HepG2 (cell line): Measurements from ENCODE around the gene RPS23. TPM values are rescaled to one million over a fixed set of nuclear protein-coding genes. Genes with fewer than 3 reads are reported as not detected.

Source experiments
- CC2D1A ChIP-seq: sonication (generic); formaldehyde crosslinking; IDR thresholded peaks from 2 replicates; pipeline ENCODE4 v1.8.1; 2023; ENCODE audit warnings: mild to moderate bottlenecking, missing genetic modification reagents
- HOXD1 ChIP-seq: sonication (generic); formaldehyde crosslinking; IDR thresholded peaks from 2 replicates; pipeline ENCODE4 v1.5.0; 2020; ENCODE audit warnings: missing genetic modification reagents
- MAFF ChIP-seq: IDR thresholded peaks from 2 replicates; pipeline ENCODE4 v1.6.1; 2011; ENCODE audit warnings: low read depth, low read length, improper control_type of control experiment
- MYC ChIP-seq: sonication (generic); formaldehyde crosslinking; IDR thresholded peaks from 2 replicates; pipeline ENCODE4 v1.9.0; 2021; ENCODE audit warnings: missing genetic modification reagents, borderline replicate concordance
- PAF1 ChIP-seq: IDR thresholded peaks from 2 replicates; pipeline ENCODE4 v1.6.1; 2016; ENCODE audit warnings: missing genetic modification reagents, missing compliant biosample characterization
- TBP ChIP-seq: sonication (generic); formaldehyde crosslinking; IDR thresholded peaks from 2 replicates; pipeline ENCODE4 v1.5.0; 2020; ENCODE audit warnings: missing genetic modification reagents
- THAP11 ChIP-seq: IDR thresholded peaks from 2 replicates; pipeline ENCODE4 v1.6.1; 2016; ENCODE audit warnings: missing biosample characterization, missing genetic modification reagents
- ZFP37 ChIP-seq: sonication (generic); formaldehyde crosslinking; IDR thresholded peaks from 2 replicates; pipeline ENCODE4 v1.4.0; 2020; ENCODE audit warnings: missing genetic modification reagents, borderline replicate concordance
- ZNF30 ChIP-seq: sonication (generic); formaldehyde crosslinking; IDR thresholded peaks from 2 replicates; pipeline ENCODE4 v1.5.0; 2020; ENCODE audit warnings: mild to moderate bottlenecking, missing genetic modification reagents
- ZNF382 ChIP-seq: sonication (generic); formaldehyde crosslinking; IDR thresholded peaks from 2 replicates; pipeline ENCODE4 v1.5.0; 2020; ENCODE audit warnings: missing genetic modification reagents, mild to moderate bottlenecking, borderline replicate concordance
- ZSCAN20 ChIP-seq: sonication (generic); formaldehyde crosslinking; IDR thresholded peaks from 2 replicates; pipeline ENCODE4 v1.4.0; 2020; ENCODE audit warnings: missing genetic modification reagents, mild to moderate bottlenecking, borderline replicate concordance
- polyA plus RNA-seq, 8 experiments: library from polyadenylated mRNA; depleted of rRNA in 3 of 8; stranded (reverse) in 7 of 8; unstranded in 1 of 8; fragments of >200 nt; fragmentation: Illumina TruSeq in 4 of 8; extraction: Trizol in 4 of 8; gene quantifications; 2 replicates each; pipeline versions ENCODE4 v1.2.1 to v1.2.3, GENCODE V29; 2011 to 2016; ENCODE audit warnings: low read depth in 4 of 8, missing spikeins in 1 of 8, mixed read lengths in 1 of 8; ENCODE audit not compliant: insufficient read depth in 1 of 8
- total RNA-seq, 5 experiments: library from RNA; depleted of rRNA; stranded (reverse); fragments of >200 nt; fragmentation: Illumina TruSeq; extraction: Trizol; gene quantifications; 2 replicates each; pipeline ENCODE4 v1.2.3, GENCODE V29; 2016; ENCODE audit warnings: low read depth in 1 of 5
- TF ChIP-seq, protein P1 (sequence below): sonication (generic); formaldehyde crosslinking; IDR thresholded peaks from 2 replicates; pipeline ENCODE4 v1.4.0; 2020; ENCODE audit warnings: missing genetic modification reagents
- TF ChIP-seq, protein P2 (sequence below): sonication (generic); formaldehyde crosslinking; IDR thresholded peaks from 2 replicates; pipeline ENCODE4 v1.4.0; 2020; ENCODE audit warnings: missing genetic modification reagents, borderline replicate concordance
- TF ChIP-seq, protein P3 (sequence below): sonication (generic); formaldehyde crosslinking; IDR thresholded peaks from 2 replicates; pipeline ENCODE4 v1.5.0; 2020; ENCODE audit warnings: missing genetic modification reagents
- TF ChIP-seq, protein P4 (sequence below): sonication (generic); formaldehyde crosslinking; IDR thresholded peaks from 2 replicates; pipeline ENCODE4 v1.4.0; 2020; ENCODE audit warnings: missing genetic modification reagents

RPS23 gene
- total and polyA plus RNA-seq, 2 of the 13 experiments (the other 11 are each of a cell fraction or from before 2014, with no cell fraction given) = 3,088 to 3,235 TPM

DNA sequence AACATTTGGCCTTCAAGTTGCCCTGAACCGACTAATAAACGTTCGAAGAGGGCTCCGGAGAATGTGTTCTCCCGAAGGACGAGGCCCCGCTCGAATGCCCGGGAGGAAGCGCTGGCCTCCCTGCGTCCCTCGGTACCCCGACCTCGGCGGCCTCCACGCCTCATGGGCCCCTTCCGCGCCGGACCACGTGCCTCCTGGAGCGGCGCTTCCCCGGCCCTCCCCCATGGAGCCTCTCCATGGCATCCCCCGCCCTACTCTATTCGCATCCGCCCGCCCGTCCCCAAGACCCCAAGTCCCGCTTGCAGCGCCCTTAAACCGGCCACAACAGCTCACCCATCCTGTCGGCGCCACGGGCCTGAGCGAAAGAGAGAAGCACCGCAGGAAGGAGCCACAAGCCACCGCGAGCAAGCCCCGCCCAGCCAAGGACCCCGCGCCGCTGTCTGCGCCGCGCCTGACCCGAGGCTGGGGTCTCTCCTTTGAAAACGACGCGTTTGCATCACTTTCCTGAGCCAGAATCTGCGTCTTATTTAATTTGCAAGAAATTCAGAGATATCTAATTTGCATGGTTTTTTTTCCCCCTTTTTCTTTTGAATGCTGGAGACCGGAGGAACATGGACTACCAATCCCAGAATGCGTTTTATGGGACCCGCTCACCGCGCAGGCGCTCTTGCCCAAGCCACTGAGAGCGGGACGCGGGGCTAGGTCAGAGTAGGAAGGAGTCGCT is at the start of gene RPS23 (continued):
- TF ChIP-seq, protein P1, sequence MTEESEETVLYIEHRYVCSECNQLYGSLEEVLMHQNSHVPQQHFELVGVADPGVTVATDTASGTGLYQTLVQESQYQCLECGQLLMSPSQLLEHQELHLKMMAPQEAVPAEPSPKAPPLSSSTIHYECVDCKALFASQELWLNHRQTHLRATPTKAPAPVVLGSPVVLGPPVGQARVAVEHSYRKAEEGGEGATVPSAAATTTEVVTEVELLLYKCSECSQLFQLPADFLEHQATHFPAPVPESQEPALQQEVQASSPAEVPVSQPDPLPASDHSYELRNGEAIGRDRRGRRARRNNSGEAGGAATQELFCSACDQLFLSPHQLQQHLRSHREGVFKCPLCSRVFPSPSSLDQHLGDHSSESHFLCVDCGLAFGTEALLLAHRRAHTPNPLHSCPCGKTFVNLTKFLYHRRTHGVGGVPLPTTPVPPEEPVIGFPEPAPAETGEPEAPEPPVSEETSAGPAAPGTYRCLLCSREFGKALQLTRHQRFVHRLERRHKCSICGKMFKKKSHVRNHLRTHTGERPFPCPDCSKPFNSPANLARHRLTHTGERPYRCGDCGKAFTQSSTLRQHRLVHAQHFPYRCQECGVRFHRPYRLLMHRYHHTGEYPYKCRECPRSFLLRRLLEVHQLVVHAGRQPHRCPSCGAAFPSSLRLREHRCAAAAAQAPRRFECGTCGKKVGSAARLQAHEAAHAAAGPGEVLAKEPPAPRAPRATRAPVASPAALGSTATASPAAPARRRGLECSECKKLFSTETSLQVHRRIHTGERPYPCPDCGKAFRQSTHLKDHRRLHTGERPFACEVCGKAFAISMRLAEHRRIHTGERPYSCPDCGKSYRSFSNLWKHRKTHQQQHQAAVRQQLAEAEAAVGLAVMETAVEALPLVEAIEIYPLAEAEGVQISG (CRISPR knock-in tag) = peak; percentile 82
- no peak for TF ChIP-seq CC2D1A
- 0 out of 2 replicates have a peak, but pooled peaks have one; percentile 36 for TF ChIP-seq ZNF30 (CRISPR knock-in tag)
- TF ChIP-seq PAF1 (CRISPR knock-in tag) = no peak
- TF ChIP-seq ZFP37 (CRISPR knock-in tag) = peak; percentile 78
- TF ChIP-seq MAFF = no peak
- TF ChIP-seq ZNF382 = no peak
- peak; percentile 99 for TF ChIP-seq MYC (CRISPR knock-in tag)
- TF ChIP-seq, protein P2, sequence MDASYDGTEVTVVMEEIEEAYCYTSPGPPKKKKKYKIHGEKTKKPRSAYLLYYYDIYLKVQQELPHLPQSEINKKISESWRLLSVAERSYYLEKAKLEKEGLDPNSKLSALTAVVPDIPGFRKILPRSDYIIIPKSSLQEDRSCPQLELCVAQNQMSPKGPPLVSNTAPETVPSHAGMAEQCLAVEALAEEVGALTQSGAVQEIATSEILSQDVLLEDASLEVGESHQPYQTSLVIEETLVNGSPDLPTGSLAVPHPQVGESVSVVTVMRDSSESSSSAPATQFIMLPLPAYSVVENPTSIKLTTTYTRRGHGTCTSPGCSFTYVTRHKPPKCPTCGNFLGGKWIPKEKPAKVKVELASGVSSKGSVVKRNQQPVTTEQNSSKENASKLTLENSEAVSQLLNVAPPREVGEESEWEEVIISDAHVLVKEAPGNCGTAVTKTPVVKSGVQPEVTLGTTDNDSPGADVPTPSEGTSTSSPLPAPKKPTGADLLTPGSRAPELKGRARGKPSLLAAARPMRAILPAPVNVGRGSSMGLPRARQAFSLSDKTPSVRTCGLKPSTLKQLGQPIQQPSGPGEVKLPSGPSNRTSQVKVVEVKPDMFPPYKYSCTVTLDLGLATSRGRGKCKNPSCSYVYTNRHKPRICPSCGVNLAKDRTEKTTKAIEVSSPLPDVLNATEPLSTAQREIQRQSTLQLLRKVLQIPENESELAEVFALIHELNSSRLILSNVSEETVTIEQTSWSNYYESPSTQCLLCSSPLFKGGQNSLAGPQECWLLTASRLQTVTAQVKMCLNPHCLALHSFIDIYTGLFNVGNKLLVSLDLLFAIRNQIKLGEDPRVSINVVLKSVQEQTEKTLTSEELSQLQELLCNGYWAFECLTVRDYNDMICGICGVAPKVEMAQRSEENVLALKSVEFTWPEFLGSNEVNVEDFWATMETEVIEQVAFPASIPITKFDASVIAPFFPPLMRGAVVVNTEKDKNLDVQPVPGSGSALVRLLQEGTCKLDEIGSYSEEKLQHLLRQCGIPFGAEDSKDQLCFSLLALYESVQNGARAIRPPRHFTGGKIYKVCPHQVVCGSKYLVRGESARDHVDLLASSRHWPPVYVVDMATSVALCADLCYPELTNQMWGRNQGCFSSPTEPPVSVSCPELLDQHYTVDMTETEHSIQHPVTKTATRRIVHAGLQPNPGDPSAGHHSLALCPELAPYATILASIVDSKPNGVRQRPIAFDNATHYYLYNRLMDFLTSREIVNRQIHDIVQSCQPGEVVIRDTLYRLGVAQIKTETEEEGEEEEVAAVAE (CRISPR knock-in tag) = 0 out of 2 replicates have a peak, but pooled peaks have one; percentile 17
- TF ChIP-seq, protein P3, sequence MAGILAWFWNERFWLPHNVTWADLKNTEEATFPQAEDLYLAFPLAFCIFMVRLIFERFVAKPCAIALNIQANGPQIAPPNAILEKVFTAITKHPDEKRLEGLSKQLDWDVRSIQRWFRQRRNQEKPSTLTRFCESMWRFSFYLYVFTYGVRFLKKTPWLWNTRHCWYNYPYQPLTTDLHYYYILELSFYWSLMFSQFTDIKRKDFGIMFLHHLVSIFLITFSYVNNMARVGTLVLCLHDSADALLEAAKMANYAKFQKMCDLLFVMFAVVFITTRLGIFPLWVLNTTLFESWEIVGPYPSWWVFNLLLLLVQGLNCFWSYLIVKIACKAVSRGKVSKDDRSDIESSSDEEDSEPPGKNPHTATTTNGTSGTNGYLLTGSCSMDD (CRISPR knock-in tag) = peak; percentile 46; the same call in 1 of the 2 replicates
- 0 out of 2 replicates have a peak, but pooled peaks have one; percentile 59 for TF ChIP-seq ZSCAN20 (CRISPR knock-in tag)
- TF ChIP-seq THAP11 (CRISPR knock-in tag) = peak; percentile 95
- TF ChIP-seq TBP (CRISPR knock-in tag) = no peak
- TF ChIP-seq, protein P4, sequence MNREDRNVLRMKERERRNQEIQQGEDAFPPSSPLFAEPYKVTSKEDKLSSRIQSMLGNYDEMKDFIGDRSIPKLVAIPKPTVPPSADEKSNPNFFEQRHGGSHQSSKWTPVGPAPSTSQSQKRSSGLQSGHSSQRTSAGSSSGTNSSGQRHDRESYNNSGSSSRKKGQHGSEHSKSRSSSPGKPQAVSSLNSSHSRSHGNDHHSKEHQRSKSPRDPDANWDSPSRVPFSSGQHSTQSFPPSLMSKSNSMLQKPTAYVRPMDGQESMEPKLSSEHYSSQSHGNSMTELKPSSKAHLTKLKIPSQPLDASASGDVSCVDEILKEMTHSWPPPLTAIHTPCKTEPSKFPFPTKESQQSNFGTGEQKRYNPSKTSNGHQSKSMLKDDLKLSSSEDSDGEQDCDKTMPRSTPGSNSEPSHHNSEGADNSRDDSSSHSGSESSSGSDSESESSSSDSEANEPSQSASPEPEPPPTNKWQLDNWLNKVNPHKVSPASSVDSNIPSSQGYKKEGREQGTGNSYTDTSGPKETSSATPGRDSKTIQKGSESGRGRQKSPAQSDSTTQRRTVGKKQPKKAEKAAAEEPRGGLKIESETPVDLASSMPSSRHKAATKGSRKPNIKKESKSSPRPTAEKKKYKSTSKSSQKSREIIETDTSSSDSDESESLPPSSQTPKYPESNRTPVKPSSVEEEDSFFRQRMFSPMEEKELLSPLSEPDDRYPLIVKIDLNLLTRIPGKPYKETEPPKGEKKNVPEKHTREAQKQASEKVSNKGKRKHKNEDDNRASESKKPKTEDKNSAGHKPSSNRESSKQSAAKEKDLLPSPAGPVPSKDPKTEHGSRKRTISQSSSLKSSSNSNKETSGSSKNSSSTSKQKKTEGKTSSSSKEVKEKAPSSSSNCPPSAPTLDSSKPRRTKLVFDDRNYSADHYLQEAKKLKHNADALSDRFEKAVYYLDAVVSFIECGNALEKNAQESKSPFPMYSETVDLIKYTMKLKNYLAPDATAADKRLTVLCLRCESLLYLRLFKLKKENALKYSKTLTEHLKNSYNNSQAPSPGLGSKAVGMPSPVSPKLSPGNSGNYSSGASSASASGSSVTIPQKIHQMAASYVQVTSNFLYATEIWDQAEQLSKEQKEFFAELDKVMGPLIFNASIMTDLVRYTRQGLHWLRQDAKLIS (CRISPR knock-in tag) = peak; percentile 39; the same call in 1 of the 2 replicates
- TF ChIP-seq HOXD1 (CRISPR knock-in tag) = peak; percentile 70; the same call in 1 of the 2 replicates
